ENCODE results near the gene CNDP1.
"Not testable (repeated sequence)": the region's sequence is repeated elsewhere in the genome, so short reads cannot be mapped to it uniquely, and the experiment has no call there.

The CNDP1 gene

DNA sequence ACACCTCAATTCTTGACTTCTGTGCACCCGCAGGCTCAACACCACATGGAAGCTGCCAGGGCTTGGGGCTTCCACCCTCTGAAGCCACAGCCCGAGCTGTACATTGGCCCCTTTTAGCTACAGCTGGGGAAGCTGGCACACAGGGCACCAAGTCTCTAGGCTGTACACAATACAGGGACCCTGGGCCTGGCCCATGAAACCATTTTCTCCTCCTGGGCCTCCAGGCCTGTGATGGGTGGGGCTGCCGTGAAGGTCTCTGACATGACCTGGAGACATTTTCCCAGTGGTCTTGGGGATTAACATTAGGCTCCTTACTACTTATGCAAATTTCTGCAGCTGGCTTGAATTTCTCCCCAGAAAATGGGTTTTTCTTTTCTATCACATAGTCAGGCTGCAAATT is 31.7 kb downstream of the CNDP1 start:
- H3K36me3 ChIP-seq (ENCODE audit: control insufficient read depth, insufficient read depth, low read length); H3K27ac ChIP-seq (ENCODE audit: low read depth, low read length); H3K27me3 ChIP-seq (ENCODE audit: control insufficient read depth, insufficient read depth, low read length); H3K4me1 ChIP-seq (ENCODE audit: control insufficient read depth, insufficient read depth, low read length); H3K4me3 ChIP-seq (ENCODE audit: low read length); H3K9ac ChIP-seq (ENCODE audit: low read length): not testable (repeated sequence)

DNA sequence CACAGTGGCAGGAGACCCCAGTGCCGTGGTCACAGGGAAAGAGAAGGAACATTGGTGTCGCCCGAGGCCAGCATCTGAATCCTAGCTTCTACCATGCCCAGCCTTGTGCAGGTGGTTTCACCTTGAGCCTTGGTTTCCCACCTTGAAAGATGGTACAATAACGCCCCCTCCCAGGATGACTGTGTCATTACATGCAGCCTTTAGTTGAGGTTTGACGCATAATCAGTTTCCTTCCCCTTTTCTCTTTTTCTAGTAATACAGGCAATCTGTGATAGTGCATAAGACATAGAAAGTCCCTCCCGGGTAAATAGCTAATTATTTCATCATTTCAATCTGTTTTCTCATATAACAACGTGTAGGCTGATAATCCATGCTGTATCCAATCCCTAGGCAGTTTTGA is 33.5 kb downstream of the CNDP1 start:
- Histone ChIP-seq H3K27ac (ENCODE audit: low read depth, low read length) (no peak overlapping the region), H3K9ac (ENCODE audit: low read length) (no peak overlapping the region), H3K36me3 (ENCODE audit: control insufficient read depth, insufficient read depth, low read length) (no peaks in the 10 kb centered on the region), H3K27me3 (ENCODE audit: control insufficient read depth, insufficient read depth, low read length) (no peaks in the 10 kb centered on the region), H3K4me3 (ENCODE audit: low read length) (no peak overlapping the region), H3K4me1 (ENCODE audit: control insufficient read depth, insufficient read depth, low read length) (no peaks in the 10 kb centered on the region)

DNA sequence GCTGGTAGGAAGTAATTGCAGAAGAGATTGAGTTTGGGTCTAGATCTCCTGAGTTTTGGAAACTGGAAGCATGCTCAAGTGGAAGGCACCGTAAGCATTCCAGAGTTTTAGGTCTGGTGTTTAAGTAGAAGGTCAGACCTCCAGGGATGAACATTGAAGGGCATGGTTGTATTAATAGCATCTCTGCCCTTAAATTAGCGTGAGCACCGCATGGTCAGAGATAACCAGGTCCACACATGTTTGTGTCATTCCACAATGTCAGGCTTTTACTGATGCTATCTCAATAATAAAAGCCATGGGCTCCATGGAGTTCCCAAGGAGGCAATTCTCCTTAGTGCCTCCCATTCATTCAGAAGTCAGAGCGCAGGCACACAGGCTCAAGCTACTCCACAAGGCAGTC is 35.1 kb downstream of the CNDP1 start:
- no peak overlapping the region for H3K4me3 ChIP-seq (ENCODE audit: low read length)
- no peak overlapping the region for H3K9ac ChIP-seq (ENCODE audit: low read length)
- H3K27ac ChIP-seq (ENCODE audit: low read depth, low read length) = no peak overlapping the region
- H3K4me1 ChIP-seq (ENCODE audit: control insufficient read depth, insufficient read depth, low read length) = no peaks in the 10 kb centered on the region
- H3K27me3 ChIP-seq (ENCODE audit: control insufficient read depth, insufficient read depth, low read length) = no peaks in the 10 kb centered on the region
- H3K36me3 ChIP-seq (ENCODE audit: control insufficient read depth, insufficient read depth, low read length) = no peaks in the 10 kb centered on the region

DNA sequence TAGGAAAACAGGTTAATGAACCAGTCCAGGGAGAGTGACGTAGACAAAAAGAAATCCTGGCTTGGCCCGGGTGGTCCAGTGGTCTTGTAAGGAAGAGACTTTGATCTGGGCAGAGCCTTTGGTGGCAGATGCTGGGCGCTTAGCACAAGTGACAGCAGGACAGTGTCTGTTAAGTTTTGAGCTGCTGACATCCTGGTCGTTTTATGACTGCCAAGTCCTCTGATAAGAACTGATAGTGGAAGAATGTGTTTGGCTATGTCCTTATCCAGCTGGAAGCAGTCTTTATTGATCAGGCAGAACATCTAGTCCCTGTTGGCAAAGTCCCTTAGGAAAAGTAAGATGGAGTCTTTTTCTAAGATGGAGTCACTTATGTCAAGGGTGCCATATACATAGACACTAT is 36.0 kb downstream of the CNDP1 start:
- Histone ChIP-seq H3K27ac (ENCODE audit: low read depth, low read length) (no peak overlapping the region), H3K36me3 (ENCODE audit: control insufficient read depth, insufficient read depth, low read length) (no peaks in the 10 kb centered on the region), H3K4me1 (ENCODE audit: control insufficient read depth, insufficient read depth, low read length) (no peaks in the 10 kb centered on the region), H3K9ac (ENCODE audit: low read length) (no peak overlapping the region), H3K27me3 (ENCODE audit: control insufficient read depth, insufficient read depth, low read length) (no peaks in the 10 kb centered on the region), H3K4me3 (ENCODE audit: low read length) (no peak overlapping the region)

DNA sequence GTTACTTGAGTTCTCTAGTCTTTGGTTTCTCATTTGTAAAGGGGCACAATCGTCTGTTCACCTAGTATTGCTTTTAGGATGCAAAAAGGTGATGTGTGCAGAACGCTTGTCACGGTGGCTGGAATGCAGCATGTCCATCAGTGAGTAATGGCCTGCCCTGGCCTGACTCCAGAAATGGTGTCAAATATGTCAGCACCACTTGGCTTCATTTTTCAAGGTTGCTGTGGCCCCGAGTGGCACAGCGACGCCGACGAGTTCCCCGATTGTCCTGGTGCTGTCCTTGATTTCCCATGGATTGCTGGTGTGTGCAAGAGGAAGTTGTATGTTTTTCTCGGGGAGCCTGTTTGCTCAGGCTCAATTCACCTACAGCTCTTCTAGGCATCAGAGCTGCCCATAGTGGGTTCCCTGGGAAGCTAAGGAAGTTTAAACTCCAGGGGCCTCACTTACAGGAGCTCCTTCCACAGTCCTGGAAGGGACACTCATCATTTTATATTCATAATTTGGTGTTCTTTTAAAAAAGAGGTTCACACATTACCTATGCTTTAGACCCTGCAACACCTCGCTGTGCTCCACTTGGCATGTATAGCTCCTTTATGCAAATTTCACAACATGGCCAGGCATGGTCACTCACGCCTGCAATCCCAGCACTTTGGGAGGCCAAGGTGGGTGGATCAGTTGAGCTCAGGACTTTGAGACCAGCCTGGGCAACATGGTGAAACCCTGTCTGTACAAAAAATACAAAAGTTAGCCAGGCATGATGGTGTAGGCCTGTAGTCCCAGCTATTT is 37.8 kb downstream of the CNDP1 start:
- Histone ChIP-seq H3K9ac (ENCODE audit: low read length) (no peak overlapping the region), H3K27ac (ENCODE audit: low read depth, low read length) (no peak overlapping the region)

DNA sequence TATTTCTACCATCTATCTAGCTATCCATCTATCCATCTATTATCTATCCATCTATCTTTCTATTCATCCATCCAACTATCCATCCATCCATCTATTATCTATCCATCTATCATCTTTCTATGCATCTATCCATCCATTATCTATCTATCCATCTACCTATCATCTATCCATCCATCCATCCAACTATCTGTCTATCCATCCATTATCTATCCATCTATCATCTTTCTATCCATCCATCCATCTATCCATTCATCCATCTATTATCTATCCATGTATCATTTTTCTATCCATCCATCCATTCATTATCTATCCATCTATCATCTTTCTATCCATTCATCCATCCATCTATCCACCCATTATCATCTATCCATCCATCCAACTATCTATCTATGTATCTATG is 38.8 kb downstream of the CNDP1 start:
- H3K36me3 ChIP-seq (ENCODE audit: control insufficient read depth, insufficient read depth, low read length) = no peaks in the 10 kb centered on the region
- H3K9ac ChIP-seq (ENCODE audit: low read length) = no peak overlapping the region
- H3K4me3 ChIP-seq (ENCODE audit: low read length) = no peak overlapping the region
- H3K27ac ChIP-seq (ENCODE audit: low read depth, low read length) = no peak overlapping the region
- H3K27me3 ChIP-seq (ENCODE audit: control insufficient read depth, insufficient read depth, low read length) = no peaks in the 10 kb centered on the region
- no peaks in the 10 kb centered on the region for H3K4me1 ChIP-seq (ENCODE audit: control insufficient read depth, insufficient read depth, low read length)

More for the DNA sequence above, 37.8 kb downstream of the CNDP1 start:
- H3K27me3 ChIP-seq (ENCODE audit: control insufficient read depth, insufficient read depth, low read length) = no peaks in the 10 kb centered on the region
- H3K36me3 ChIP-seq (ENCODE audit: control insufficient read depth, insufficient read depth, low read length) = no peaks in the 10 kb centered on the region
- no peak overlapping the region for H3K4me3 ChIP-seq (ENCODE audit: low read length)
- no peaks in the 10 kb centered on the region for H3K4me1 ChIP-seq (ENCODE audit: control insufficient read depth, insufficient read depth, low read length)

DNA sequence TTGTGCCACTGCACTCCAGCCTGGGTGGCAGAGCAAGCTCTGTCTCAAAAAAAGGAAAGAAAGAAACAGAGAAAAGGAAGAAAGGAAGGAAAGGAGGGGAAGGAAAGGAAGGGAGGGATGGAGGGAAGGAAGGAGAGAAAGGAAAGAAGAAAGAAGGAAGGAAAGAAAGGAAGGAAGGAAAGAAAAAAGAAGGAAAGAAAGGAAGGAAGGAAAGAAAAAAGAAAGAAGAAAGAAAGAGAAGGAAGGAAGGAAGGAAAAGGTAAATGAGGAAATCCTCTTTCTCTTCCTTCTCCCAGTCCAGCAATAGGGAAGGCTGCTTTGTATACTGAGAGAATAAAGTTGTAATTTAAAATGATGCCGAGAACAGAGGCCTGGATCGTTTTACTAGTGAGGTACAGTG is 40.6 kb downstream of the CNDP1 start:
- H3K4me1 ChIP-seq (ENCODE audit: control insufficient read depth, insufficient read depth, low read length) = no peaks in the 10 kb centered on the region
- H3K27ac ChIP-seq (ENCODE audit: low read depth, low read length) = no peak overlapping the region
- H3K9ac ChIP-seq (ENCODE audit: low read length) = no peak overlapping the region
- no peaks in the 10 kb centered on the region for H3K36me3 ChIP-seq (ENCODE audit: control insufficient read depth, insufficient read depth, low read length)
- no peak overlapping the region for H3K4me3 ChIP-seq (ENCODE audit: low read length)
- H3K27me3 ChIP-seq (ENCODE audit: control insufficient read depth, insufficient read depth, low read length) = no peaks in the 10 kb centered on the region

DNA sequence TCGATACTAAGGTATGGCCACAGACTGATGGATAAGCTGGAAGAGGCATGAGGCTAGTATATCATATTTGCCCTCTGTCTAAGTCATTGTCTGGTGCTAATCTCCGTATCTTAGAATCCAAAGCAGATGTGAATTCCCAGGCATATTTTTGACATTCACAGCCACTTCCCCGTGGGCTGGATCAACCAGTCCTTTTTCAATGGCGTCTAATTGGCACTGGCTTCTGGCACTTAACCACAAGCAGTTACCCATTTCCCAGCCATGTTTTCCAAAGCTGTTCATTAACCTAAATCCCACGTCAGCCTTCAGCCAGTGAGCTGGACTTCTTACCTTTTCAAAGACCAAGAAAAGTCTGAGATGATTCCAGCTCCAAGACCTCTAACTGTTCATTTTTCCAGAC is 42.7 kb downstream of the CNDP1 start:
- Histone ChIP-seq H3K36me3 (ENCODE audit: control insufficient read depth, insufficient read depth, low read length) (no peaks in the 10 kb centered on the region), H3K4me1 (ENCODE audit: control insufficient read depth, insufficient read depth, low read length) (no peaks in the 10 kb centered on the region), H3K27me3 (ENCODE audit: control insufficient read depth, insufficient read depth, low read length) (no peaks in the 10 kb centered on the region), H3K4me3 (ENCODE audit: low read length) (no peak overlapping the region), H3K9ac (ENCODE audit: low read length) (no peak overlapping the region), H3K27ac (ENCODE audit: low read depth, low read length) (no peak overlapping the region)

DNA sequence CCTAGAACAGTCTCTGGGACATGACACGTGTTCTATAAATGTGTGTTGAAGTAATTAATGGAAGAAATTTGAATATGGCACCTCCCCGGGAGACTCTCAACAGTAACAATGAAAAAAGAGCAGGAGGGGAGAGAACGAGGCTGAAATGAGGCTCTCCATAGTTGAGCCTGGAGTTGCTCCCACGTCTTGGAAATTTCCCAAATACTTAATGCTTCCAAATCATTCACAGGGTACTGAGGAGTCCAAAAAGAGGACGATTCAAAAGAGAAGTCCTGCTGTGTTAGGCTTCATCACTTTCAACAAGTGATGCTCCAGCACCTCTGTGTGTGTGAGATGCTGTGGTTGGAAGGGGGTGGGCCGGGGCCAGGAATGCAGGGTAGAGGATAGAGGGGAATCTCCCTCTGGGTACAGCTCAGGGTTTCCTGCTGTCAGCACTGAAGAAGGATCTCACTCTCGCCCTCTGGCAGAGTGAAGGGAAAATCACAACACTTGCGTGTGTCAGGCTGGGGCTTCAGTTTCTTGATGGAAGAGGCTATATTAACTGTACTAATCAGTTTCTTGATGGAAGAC is 45.3 kb downstream of the CNDP1 start:
- H3K4me1 ChIP-seq (ENCODE audit: control insufficient read depth, insufficient read depth, low read length) = no peaks in the 10 kb centered on the region

DNA sequence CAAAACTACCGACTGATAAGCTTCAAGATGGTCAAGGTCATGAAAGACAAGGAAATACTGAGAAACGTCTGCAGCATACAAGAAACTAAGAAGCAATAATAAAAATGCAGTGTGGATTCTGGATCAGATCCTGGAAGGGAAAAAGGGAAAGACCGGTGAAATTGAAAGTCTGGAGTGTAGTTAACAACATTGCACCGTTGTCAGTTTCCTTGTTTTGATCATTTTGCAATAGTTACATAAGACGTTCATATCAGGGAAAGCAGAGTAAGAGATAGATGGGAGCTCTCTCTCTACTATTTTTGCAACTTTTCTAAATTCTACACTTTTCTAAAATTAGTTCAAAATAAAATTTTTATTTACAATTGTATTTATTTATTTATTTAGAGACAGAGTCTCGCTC is 48.3 kb downstream of the CNDP1 start:
- Histone ChIP-seq H3K9ac (ENCODE audit: low read length) (no peak overlapping the region), H3K4me3 (ENCODE audit: low read length) (no peak overlapping the region), H3K27me3 (ENCODE audit: control insufficient read depth, insufficient read depth, low read length) (no peaks in the 10 kb centered on the region), H3K27ac (ENCODE audit: low read depth, low read length) (no peak overlapping the region), H3K36me3 (ENCODE audit: control insufficient read depth, insufficient read depth, low read length) (no peaks in the 10 kb centered on the region), H3K4me1 (ENCODE audit: control insufficient read depth, insufficient read depth, low read length) (no peaks in the 10 kb centered on the region)

More for the DNA sequence above, 45.3 kb downstream of the CNDP1 start:
- Histone ChIP-seq H3K9ac (ENCODE audit: low read length) (no peak overlapping the region), H3K36me3 (ENCODE audit: control insufficient read depth, insufficient read depth, low read length) (no peaks in the 10 kb centered on the region), H3K27ac (ENCODE audit: low read depth, low read length) (no peak overlapping the region), H3K4me3 (ENCODE audit: low read length) (no peak overlapping the region), H3K27me3 (ENCODE audit: control insufficient read depth, insufficient read depth, low read length) (no peaks in the 10 kb centered on the region)

DNA sequence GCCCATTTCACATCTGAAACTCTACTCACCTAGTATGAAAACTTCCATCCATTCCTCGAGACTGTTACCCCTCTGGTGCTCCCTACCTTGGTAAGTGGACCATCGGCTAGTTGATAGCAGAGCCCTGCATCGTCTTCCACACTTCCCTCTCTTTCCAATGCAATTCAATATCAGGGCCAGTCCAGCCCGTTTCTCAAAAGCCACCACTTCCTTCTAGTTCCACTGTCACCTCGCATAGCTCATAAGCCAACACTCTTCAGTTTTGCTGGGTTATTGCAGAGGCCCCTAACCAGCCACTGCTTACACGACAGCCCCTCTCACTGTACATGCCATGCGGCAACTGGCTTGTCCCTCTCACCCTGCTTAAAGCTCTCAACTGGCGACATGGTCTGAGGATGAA is 53.1 kb downstream of the CNDP1 start:
- Histone ChIP-seq H3K9ac (ENCODE audit: low read length) (no peak overlapping the region), H3K4me3 (ENCODE audit: low read length) (no peak overlapping the region), H3K4me1 (ENCODE audit: control insufficient read depth, insufficient read depth, low read length) (no peaks in the 10 kb centered on the region), H3K27ac (ENCODE audit: low read depth, low read length) (no peak overlapping the region), H3K36me3 (ENCODE audit: control insufficient read depth, insufficient read depth, low read length) (no peaks in the 10 kb centered on the region), H3K27me3 (ENCODE audit: control insufficient read depth, insufficient read depth, low read length) (no peaks in the 10 kb centered on the region)

DNA sequence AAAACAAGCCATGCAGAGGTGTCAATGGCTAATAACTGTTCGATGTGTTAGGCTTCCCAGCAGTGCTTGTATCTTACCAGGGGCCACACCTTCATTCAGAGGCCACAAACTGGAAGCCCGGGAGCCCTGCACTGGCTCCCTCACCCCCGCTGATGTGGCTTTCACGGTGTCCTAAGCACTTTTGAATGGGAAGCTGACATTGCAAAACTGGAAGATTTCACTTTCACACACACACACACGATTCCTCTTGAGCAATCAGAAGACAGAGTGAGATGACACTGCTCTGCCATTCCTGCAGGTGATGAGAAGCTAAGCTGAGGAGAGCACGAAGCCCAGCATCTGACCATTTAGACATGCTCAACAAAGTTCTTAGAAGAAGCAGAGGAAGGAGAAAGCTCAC is 54.7 kb downstream of the CNDP1 start:
- no peaks in the 10 kb centered on the region for H3K4me1 ChIP-seq (ENCODE audit: control insufficient read depth, insufficient read depth, low read length)
- no peak overlapping the region for H3K4me3 ChIP-seq (ENCODE audit: low read length)
- H3K27ac ChIP-seq (ENCODE audit: low read depth, low read length) = no peak overlapping the region
- H3K27me3 ChIP-seq (ENCODE audit: control insufficient read depth, insufficient read depth, low read length) = no peaks in the 10 kb centered on the region
- no peak overlapping the region for H3K9ac ChIP-seq (ENCODE audit: low read length)
- H3K36me3 ChIP-seq (ENCODE audit: control insufficient read depth, insufficient read depth, low read length) = peaks cover 3% of the 10 kb centered on the region

DNA sequence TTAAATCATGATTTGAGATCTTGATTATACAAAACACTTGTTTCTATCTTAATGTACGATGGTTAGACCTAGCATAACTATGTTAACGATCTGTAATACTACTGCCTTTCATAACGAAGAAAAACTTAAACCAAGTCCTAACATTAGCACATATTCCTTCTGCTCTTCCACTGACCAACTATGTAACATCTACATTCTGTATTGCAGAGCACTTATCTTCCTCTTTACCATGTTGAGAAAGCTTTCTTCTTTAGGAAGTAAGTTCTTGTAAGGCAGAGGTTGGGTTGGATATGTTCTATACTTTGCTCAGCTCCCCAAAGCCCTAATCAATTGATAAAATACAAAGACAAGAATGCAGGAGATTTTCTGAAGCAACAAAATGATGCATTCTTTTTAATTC is 55.5 kb downstream of the CNDP1 start:
- H3K36me3 ChIP-seq (ENCODE audit: control insufficient read depth, insufficient read depth, low read length) = peaks cover 3% of the 10 kb centered on the region
- no peak overlapping the region for H3K9ac ChIP-seq (ENCODE audit: low read length)
- no peaks in the 10 kb centered on the region for H3K27me3 ChIP-seq (ENCODE audit: control insufficient read depth, insufficient read depth, low read length)
- H3K27ac ChIP-seq (ENCODE audit: low read depth, low read length) = no peak overlapping the region
- H3K4me3 ChIP-seq (ENCODE audit: low read length) = no peak overlapping the region
- H3K4me1 ChIP-seq (ENCODE audit: control insufficient read depth, insufficient read depth, low read length) = no peaks in the 10 kb centered on the region

Measured in rectal smooth muscle tissue (tissue), 1 donor.